A549 (cell line): ENCODE measurements around the gene SLC25A48. TPM values are rescaled to one million over a fixed set of nuclear protein-coding genes. Genes with fewer than 3 reads are reported as not detected.

Source experiments
- ATAC-seq, 2 experiments: fragments of 200-7000 bp in 1 of 2; fragments of >200 bp in 1 of 2; cut with Nextera tagmentation in 1 of 2; cut with Tn5 transposase in 1 of 2; 3 replicates each; pipeline versions ENCODE4 v1.8.0 to v1.9.1; 2018 to 2020; ENCODE audit warnings: mild to moderate bottlenecking in 1 of 2, moderate library complexity in 1 of 2
- CTCF ChIA-PET: fragments of 300-600 bp; sonication (Branson Sonifier 250); formaldehyde crosslinking; extraction: SDS; loops from one replicate; lab custom pipeline; 2021; ENCODE audit warnings: antibody characterized with exemption, inconsistent platforms; lab: Yijun Ruan, JAX
- POLR2A ChIA-PET: fragments of 350-600 bp; formaldehyde crosslinking; extraction: SDS; loops from one replicate; lab custom pipeline; 2021; ENCODE audit warnings: antibody characterized with exemption, inconsistent platforms; lab: Yijun Ruan, JAX
- DNase-seq, 2 experiments: peaks; one replicate each; pipeline versions ENCODE4 v3.0.0 to v3.0.0-alpha.2; 2011 to 2016; ENCODE audit warnings: low read depth in 1 of 2, low spot score in 1 of 2
- FAIRE-seq: peaks from 2 replicates; lab custom pipeline; 2011; peaks lifted over from hg19 to GRCh38; lab: Jason Lieb, UNC
- H3K27ac ChIP-seq, 2 experiments: fragments of >200 bp; sonication (Bioruptor Twin); formaldehyde crosslinking; 3 replicates each; pipeline ENCODE4 v1.5.1; 2016 to 2017
- H3K4me1 ChIP-seq: fragments of >200 bp; sonication (Bioruptor Twin); formaldehyde crosslinking; 3 replicates; pipeline ENCODE4 v1.6.1; 2016
- H3K4me2 ChIP-seq: fragments of >200 bp; sonication (Bioruptor Twin); formaldehyde crosslinking; 3 replicates; pipeline ENCODE4 v1.6.1; 2016
- H3K4me3 ChIP-seq: fragments of >200 bp; sonication (Bioruptor Twin); formaldehyde crosslinking; 3 replicates; pipeline ENCODE4 v1.5.1; 2016
- H3K9me3 ChIP-seq: fragments of >200 bp; sonication (Bioruptor Twin); formaldehyde crosslinking; 3 replicates; pipeline ENCODE4 v1.6.1; 2016
- BHLHE40 ChIP-seq: IDR thresholded peaks from 2 replicates; pipeline ENCODE4 v1.6.1; 2012; ENCODE audit warnings: low read depth, low read length, inconsistent platforms
- CBX2 ChIP-seq: fragments of 200-600 bp; sonication (generic); IDR thresholded peaks from 2 replicates; pipeline ENCODE4 v1.6.1; 2016; ENCODE audit warnings: low read depth, mild to moderate bottlenecking, borderline replicate concordance
- CBX8 ChIP-seq: fragments of 200-600 bp; sonication (generic); IDR thresholded peaks from 2 replicates; pipeline ENCODE4 v1.6.1; 2016
- CHD2 ChIP-seq: fragments of 150-350 bp; IDR thresholded peaks from 2 replicates; pipeline ENCODE4 v1.6.1; 2014; ENCODE audit warnings: low read length; ENCODE audit not compliant: partially characterized antibody
- CTCF ChIP-seq: fragments of >200 bp; sonication (Bioruptor Twin); formaldehyde crosslinking; IDR thresholded peaks from 3 replicates; pipeline ENCODE4 v1.5.1; 2016
- EHF ChIP-seq: fragments of 250-450 bp; sonication (Bioruptor Pico); IDR thresholded peaks from 2 replicates; pipeline ENCODE4 v1.5.0; 2020; ENCODE audit warnings: mild to moderate bottlenecking
- ESRRA ChIP-seq: fragments of 150-350 bp; IDR thresholded peaks from 2 replicates; pipeline ENCODE4 v1.6.1; 2014; ENCODE audit warnings: mild to moderate bottlenecking, low read length, borderline replicate concordance
- FOSB ChIP-seq: fragments of 250-450 bp; sonication (Bioruptor Pico); IDR thresholded peaks from 2 replicates; pipeline ENCODE4 v1.5.0; 2020; ENCODE audit warnings: mild to moderate bottlenecking, moderate library complexity
- FOSL2 ChIP-seq, 2 experiments: fragments of 450-650 bp in 1 of 2; fragments of >200 bp in 1 of 2; sonication (Bioruptor Twin) in 1 of 2; formaldehyde crosslinking; IDR thresholded peaks; 2 replicates each; pipeline versions ENCODE4 v1.5.0 to v1.6.1; 2016 to 2020; ENCODE audit warnings: mild to moderate bottlenecking in 1 of 2, moderate library complexity in 1 of 2
- GATA3 ChIP-seq: IDR thresholded peaks from 2 replicates; pipeline ENCODE4 v1.6.1; 2012; ENCODE audit warnings: borderline replicate concordance
- HES2 ChIP-seq: fragments of >200 bp; sonication (Bioruptor Twin); formaldehyde crosslinking; IDR thresholded peaks from 2 replicates; pipeline ENCODE4 v1.6.1; 2016
- HOXB5 ChIP-seq: fragments of 250-450 bp; sonication (Bioruptor Pico); IDR thresholded peaks from 2 replicates; pipeline ENCODE4 v1.5.0; 2020; ENCODE audit warnings: mild to moderate bottlenecking, moderate library complexity
- JUNB ChIP-seq: fragments of >200 bp; sonication (Bioruptor Twin); formaldehyde crosslinking; IDR thresholded peaks from 2 replicates; pipeline ENCODE4 v1.6.1; 2016
- KDM1A ChIP-seq: fragments of 200-600 bp; sonication (generic); IDR thresholded peaks from 2 replicates; pipeline ENCODE4 v1.6.1; 2016; ENCODE audit warnings: low read depth, mild to moderate bottlenecking
- MAFK ChIP-seq: fragments of 450-650 bp; IDR thresholded peaks from 2 replicates; pipeline ENCODE4 v1.6.1; 2014; ENCODE audit not compliant: partially characterized antibody
- MYC ChIP-seq: IDR thresholded peaks from 2 replicates; pipeline ENCODE4 v1.6.1; 2012; ENCODE audit warnings: mild to moderate bottlenecking, inconsistent platforms, low read length, improper control_type of control experiment, borderline replicate concordance
- NR3C1 ChIP-seq: fragments of >200 bp; sonication (Bioruptor Twin); formaldehyde crosslinking; IDR thresholded peaks from 3 replicates; pipeline ENCODE4 v1.6.1; 2017
- POLR2A ChIP-seq: IDR thresholded peaks from 2 replicates; pipeline ENCODE4 v1.6.1; 2012; ENCODE audit warnings: mild to moderate bottlenecking, low read length
- RAD21 ChIP-seq, 2 experiments: fragments of >200 bp in 1 of 2; sonication (Bioruptor Twin) in 1 of 2; formaldehyde crosslinking in 1 of 2; IDR thresholded peaks in 1 of 2; conservative IDR thresholded peaks in 1 of 2; 2 replicates in 1 of 2; 3 replicates in 1 of 2; pipeline ENCODE4 v1.6.1; 2012 to 2018; ENCODE audit warnings: inconsistent platforms in 1 of 2
- SMC3 ChIP-seq: fragments of >200 bp; sonication (Bioruptor Twin); formaldehyde crosslinking; IDR thresholded peaks from 3 replicates; pipeline ENCODE4 v1.6.1; 2018; ENCODE audit warnings: inconsistent platforms
- TFCP2L1 ChIP-seq: fragments of 250-450 bp; sonication (Bioruptor Pico); IDR thresholded peaks from 2 replicates; pipeline ENCODE4 v1.5.0; 2021; ENCODE audit warnings: mild to moderate bottlenecking
- ZC3H11A ChIP-seq: fragments of 450-650 bp; IDR thresholded peaks from 2 replicates; pipeline ENCODE4 v1.6.1; 2014; ENCODE audit warnings: antibody characterized with exemption, mild to moderate bottlenecking
- ZFP36 ChIP-seq: fragments of 450-650 bp; IDR thresholded peaks from 2 replicates; pipeline ENCODE4 v1.6.1; 2014; ENCODE audit warnings: borderline replicate concordance; ENCODE audit not compliant: partially characterized antibody
- ZNF302 ChIP-seq: fragments of 250-450 bp; sonication (Bioruptor Pico); IDR thresholded peaks from 2 replicates; pipeline ENCODE4 v1.9.0; 2021; ENCODE audit warnings: inconsistent platforms, mild to moderate bottlenecking, moderate library complexity
- ZSCAN20 ChIP-seq: fragments of 250-450 bp; sonication (Bioruptor Pico); IDR thresholded peaks from 2 replicates; pipeline ENCODE4 v1.8.0; 2022; ENCODE audit warnings: mild to moderate bottlenecking, moderate library complexity
- WGBS: methylation state at CpG from one replicate; pipeline ENCODE4 v1.1.6; 2017; ENCODE audit errors: missing lambda C conversion rate; 5-methylcytosine and 5-hydroxymethylcytosine counted together
- polyA plus RNA-seq, 4 experiments: library from polyadenylated mRNA; depleted of rRNA in 3 of 4; stranded (reverse); fragments of >200 nt; fragmentation: RNase III in 1 of 4; extraction: RNeasy Plus Mini Kit Qiagen cat#74134 plus additional on column Dnase treatment in 1 of 4; gene quantifications; 2 replicates in 3 of 4; 3 replicates in 1 of 4; pipeline ENCODE4 v1.2.3, GENCODE V29; 2011 to 2017
- TF ChIP-seq, protein P1 (sequence below): fragments of >200 bp; sonication (Bioruptor Twin); formaldehyde crosslinking; IDR thresholded peaks from 3 replicates; pipeline ENCODE4 v1.6.1; 2016

Gene SLC25A48
- polyA plus RNA-seq, 2 of the 4 experiments (the other 2 are of a cell fraction) = 0.18 TPM; not detected in 1

DNA sequence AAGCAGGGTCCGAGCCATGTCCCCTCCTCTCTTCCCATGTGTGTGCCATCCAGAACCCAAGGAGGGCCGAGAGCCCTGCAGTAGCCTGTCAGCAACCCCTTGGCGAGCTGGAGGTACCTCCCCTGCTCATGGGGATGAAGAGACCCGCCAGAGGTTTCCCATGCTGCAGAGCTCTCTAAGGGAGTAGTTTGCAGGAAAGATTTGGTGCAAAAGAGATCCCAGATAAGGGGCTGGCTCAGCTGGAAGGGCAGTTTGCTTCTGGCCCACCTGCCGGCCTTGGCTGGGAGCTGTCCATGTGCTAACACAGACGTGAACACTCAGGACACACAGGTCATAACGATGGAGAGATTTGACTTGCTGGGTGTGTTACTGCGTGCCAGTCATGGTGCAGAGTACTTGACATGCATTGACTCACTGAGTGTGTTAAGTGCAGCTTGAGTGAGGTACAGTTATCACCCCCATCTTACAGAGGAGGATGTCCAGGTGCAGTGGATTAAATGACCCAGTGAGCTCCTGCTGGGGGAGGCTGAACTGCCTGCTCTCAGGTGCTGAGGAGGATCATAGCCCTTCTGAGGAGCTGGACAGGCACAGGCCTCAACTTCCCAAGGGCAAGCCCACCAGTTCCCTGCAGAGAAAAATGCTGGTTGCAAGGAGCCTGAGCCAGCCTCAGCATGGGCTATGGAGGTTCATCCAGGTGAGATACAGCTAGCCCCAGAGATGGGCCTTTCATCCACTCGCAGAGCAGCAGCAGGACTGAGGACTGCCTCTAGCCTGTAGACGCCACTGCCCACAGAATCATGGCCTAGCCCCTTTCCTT is 6.3 kb upstream of the SLC25A48 start (continued):
- TF ChIP-seq FOSL2 (IDR thresholded peaks at IDR 0.05) (no peak), FOSL2 (CRISPR knock-in tag; IDR thresholded peaks at IDR 0.05) (no peak), CBX8 (no peak), MYC (no peak), ZNF302 (CRISPR knock-in tag) (no peak), ZC3H11A (no peak), MAFK (no peak)

DNA sequence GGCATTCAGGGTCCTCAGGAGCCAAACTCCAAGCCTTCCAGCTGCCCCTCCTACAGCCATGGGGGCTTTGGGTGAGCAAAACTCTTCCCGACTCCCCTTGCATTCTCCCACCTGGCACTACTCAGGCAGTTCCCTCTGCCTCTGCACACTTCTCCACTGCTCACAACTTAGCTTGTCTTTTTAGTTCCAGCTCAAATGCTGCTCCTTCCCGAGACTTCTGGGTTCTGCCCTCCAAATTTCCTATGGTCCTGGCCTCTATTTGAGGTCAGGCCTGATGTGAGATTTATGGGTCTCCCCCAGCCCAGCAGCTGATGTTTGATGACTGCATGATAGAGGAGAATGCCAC is 5.7 kb upstream of the SLC25A48 start:
- H3K9me3 ChIP-seq = no peaks in the 10 kb centered on the region
- no peak overlapping the region for H3K27ac ChIP-seq
- ChIA-PET POLR2A (no interaction called here), CTCF (interaction anchor here (0.7 to 8.6 kb wide), 12 partner anchors 8 to 371 kb away, joined by 3 to 153 read pairs (median 4); no protein-coding TSS in a partner anchor)
- TF ChIP-seq ZSCAN20 (no peak), TFCP2L1 (CRISPR knock-in tag) (no peak)
- H3K4me3 ChIP-seq = no peak overlapping the region
- FAIRE-seq (no peak), ATAC-seq (no peak), DNase-seq (no peak)
- H3K4me1 ChIP-seq = no peaks in the 10 kb centered on the region
- no peak overlapping the region for H3K4me2 ChIP-seq
- 21% methylated on average over 2 of the region's 2 CpGs for WGBS

DNA sequence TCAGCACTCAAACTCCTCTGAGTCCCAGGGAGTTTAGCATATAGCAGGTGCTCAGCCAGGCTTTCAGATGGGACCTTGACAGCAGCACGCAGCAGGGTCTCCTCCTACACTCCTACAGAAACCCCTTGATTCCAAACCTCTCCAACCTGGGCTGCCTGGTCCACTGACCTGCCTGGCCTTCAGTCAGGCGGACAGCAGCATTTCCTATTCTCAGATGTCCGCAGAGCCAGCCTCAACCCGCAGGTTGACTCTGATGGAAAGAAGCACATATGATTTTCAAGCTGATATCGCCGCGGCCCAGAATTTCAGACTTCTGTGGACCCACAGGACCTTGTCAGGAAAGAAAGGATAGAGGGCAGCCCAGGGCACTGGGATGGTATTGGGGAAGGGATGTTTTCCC is 5.3 kb upstream of the SLC25A48 start:
- TF ChIP-seq EHF (CRISPR knock-in tag) = no peak
- TF ChIP-seq CHD2 = no peak
- TF ChIP-seq BHLHE40 = no peak
- ChIA-PET POLR2A (no interaction called here), CTCF (interaction anchor here (0.7 to 8.6 kb wide), 13 partner anchors 10 to 372 kb away, joined by 3 to 153 read pairs (median 6); no protein-coding TSS in a partner anchor)
- H3K4me2 ChIP-seq = no peak overlapping the region
- FAIRE-seq (no peak), ATAC-seq (no peak), DNase-seq (no peak)
- 47% methylated on average over 6 of the region's 7 CpGs for WGBS
- H3K4me1 ChIP-seq = no peaks in the 10 kb centered on the region
- H3K4me3 ChIP-seq = no peak overlapping the region
- no peak overlapping the region for H3K27ac ChIP-seq
- H3K9me3 ChIP-seq = no peaks in the 10 kb centered on the region

DNA sequence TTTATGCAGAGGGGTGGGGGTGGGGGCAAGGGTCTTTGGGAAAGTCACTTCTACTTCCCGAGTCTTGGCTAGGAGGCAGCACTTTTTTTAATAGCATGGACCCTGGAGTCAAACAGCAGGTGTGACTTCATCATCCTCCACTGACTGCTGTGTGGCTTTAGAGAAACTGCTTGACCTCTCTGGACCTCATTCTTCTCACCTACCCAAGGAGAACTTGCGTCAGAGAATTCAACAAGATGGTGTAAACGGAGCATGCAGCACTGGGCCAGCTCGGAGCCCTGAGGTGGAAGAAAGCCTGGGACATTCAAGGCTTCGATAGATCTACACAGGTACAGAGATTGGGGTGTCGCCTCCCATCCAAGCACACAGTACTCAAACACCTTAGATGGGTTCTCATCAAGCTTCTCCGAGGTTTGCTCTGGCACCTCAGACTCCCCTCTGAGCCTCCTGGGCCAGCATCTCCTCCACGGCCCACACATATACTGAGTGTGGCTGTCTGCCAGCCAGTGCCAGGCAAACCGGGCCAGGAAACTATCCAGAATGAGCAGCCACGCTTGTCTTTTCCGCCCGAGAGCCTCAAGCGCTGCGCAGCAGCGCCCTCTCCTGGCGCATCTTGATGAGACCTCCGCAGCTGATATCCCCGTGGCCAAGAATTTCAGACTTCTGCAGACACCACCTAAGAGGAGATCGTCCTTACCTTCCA is 4.6 kb upstream of the SLC25A48 start:
- FAIRE-seq = no peak
- Histone ChIP-seq H3K4me2 (peak overlapping the region; percentile 53), H3K4me3 (no peak overlapping the region), H3K27ac (no peak overlapping the region), H3K4me1 (0 out of 3 replicates have a peak, but pooled peaks cover under 1% of the 10 kb centered on the region), H3K9me3 (no peaks in the 10 kb centered on the region)
- DNase-seq = peak; percentile 56 to 79
- ChIA-PET CTCF (interaction anchor here (0.6 to 8.6 kb wide), 46 partner anchors 9 to 1025 kb away, joined by 3 to 153 read pairs (median 4); no protein-coding TSS in a partner anchor), POLR2A (no interaction called here)
- ATAC-seq = peak; percentile 28 to 64; a peak in 4 of 6 replicates
- WGBS = 20% methylated on average over 18 of the region's 19 CpGs
- TF ChIP-seq GATA3 (no peak), FOSB (CRISPR knock-in tag) (no peak), MYC (no peak), HOXB5 (CRISPR knock-in tag) (no peak), SMC3 (peak; percentile 72), RAD21 (conservative IDR thresholded peaks at IDR 0.05 in 1 of 2, IDR thresholded peaks at IDR 0.05 in 1 of 2) (peak; percentile 83), JUNB (no peak), CBX2 (no peak), ZNF302 (CRISPR knock-in tag) (no peak), KDM1A (no peak), ESRRA (no peak), ZC3H11A (no peak), NR3C1 (no peak), CTCF (peak; percentile 86), EHF (CRISPR knock-in tag) (no peak), HES2 (no peak), POLR2A (no peak), ZFP36 (peak; percentile 53)
- TF ChIP-seq, protein P1, sequence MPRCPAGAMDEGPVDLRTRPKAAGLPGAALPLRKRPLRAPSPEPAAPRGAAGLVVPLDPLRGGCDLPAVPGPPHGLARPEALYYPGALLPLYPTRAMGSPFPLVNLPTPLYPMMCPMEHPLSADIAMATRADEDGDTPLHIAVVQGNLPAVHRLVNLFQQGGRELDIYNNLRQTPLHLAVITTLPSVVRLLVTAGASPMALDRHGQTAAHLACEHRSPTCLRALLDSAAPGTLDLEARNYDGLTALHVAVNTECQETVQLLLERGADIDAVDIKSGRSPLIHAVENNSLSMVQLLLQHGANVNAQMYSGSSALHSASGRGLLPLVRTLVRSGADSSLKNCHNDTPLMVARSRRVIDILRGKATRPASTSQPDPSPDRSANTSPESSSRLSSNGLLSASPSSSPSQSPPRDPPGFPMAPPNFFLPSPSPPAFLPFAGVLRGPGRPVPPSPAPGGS = no peak
